ENCODE results near the gene FSTL4. TPM values are rescaled to one million over a fixed set of nuclear protein-coding genes. Genes with fewer than 3 reads are reported as not detected.

Gene FSTL4
- total and polyA plus RNA-seq, 2 of the 4 experiments (the other 2 are of a cell fraction) = 0.18 TPM; not detected in 1

DNA sequence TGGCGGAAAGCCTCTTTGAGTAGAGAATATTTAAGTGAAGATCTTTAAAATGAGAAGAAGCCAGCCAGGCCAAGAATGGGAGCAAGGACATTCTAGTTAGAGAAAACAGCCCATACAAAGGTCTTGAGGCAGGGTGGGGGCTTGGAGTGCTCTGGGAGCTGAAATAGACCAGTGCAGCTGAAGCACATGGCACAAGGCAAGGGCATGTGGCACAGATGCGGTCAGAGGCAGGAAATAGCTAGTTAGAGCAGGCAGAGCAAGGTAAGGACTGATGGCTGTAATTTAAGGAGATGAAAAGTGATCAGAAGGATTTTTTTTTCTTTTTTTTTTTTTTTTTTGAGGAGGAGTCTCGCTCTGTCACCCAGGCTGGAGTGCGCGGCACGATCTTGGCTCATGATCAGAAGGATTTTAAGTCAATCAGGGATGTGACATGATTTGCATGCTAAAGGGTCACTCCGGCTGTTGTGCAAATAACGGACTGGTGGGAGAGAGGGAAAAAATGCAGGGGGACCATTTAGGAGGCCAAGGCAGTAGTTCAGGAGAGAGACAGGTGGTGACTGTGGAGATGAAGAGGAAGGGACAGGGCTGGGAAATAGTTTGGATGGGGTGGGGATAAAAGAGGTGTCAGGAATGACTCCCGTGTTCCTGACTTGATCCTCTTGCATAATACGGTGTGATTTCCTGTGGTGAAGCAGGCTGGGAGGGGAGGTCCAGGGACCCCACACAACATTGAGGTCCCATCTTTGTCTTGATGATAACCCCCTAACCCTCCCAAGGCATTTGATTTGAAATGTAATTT is 352.9 kb downstream of the FSTL4 start:
- no peak overlapping the region for H4K91ac ChIP-seq (ENCODE audit: insufficient read depth, low read depth, low read length)
- no peak overlapping the region for H3K27ac ChIP-seq (ENCODE audit: insufficient read depth, low read length)
- no peaks in the 10 kb centered on the region; the same call in 1 of the 2 replicates for H3K4me1 ChIP-seq (ENCODE audit: control insufficient read depth, insufficient read depth, low read length)
- POLR2A ChIA-PET (ENCODE audit: unreplicated experiment) = no interaction called here
- no peak overlapping the region for H2BK120ac ChIP-seq (ENCODE audit: low read depth, low read length)
- 32% methylated on average over 5 of the region's 10 CpGs; no CpG with 5 or more reads in 1 of the 2 experiments for WGBS, 2 experiments (ENCODE audit: extremely low coverage in 2 of 2, insufficient read length in 1 of 2)
- no peaks in the 10 kb centered on the region for H3K9me3 ChIP-seq (ENCODE audit: control insufficient read depth, insufficient read depth, low read length)
- in situ Hi-C loops (cut with MboI; ENCODE audit: low sequenced_read_pairs) (no loop called here), dilution Hi-C loops (cut with HindIII; ENCODE audit: low sequenced_read_pairs, unreplicated experiment) (no loop called here), intact Hi-C loops (cut with micrococcal nuclease) (no loop called here)
- H2AFZ ChIP-seq (replicated peaks; ENCODE audit: low read length, poor library complexity) = no peak overlapping the region
- peaks cover 47% of the 10 kb centered on the region for H3K27me3 ChIP-seq (ENCODE audit: control insufficient read depth, insufficient read depth, low read length)
- no peak overlapping the region for H3K18ac ChIP-seq (ENCODE audit: low read depth, low read length)
- no peaks in the 10 kb centered on the region for H3K79me1 ChIP-seq (ENCODE audit: low read depth in 1 of 2, low read length in 2 of 2)
- H3K9me1 ChIP-seq (ENCODE audit: insufficient read depth, low read length) = no peaks in the 10 kb centered on the region; the same call in 1 of the 2 replicates
- DNase-seq (no peak), ATAC-seq (ENCODE audit: low read depth) (no peak)
- no peak overlapping the region for H3K56ac ChIP-seq (ENCODE audit: extremely low read depth, insufficient read depth, low read length)
- no peak overlapping the region for H3K23ac ChIP-seq (ENCODE audit: low read depth, low read length)
- no peak overlapping the region for H3K4me2 ChIP-seq (ENCODE audit: low read depth, low read length)
- no peaks in the 10 kb centered on the region for H3K36me3 ChIP-seq (ENCODE audit: control insufficient read depth, insufficient read depth, low read length)
- H2BK5ac ChIP-seq (ENCODE audit: low read depth, low read length, poor library complexity, severe bottlenecking) = no peak overlapping the region
- no peaks in the 10 kb centered on the region for H4K20me1 ChIP-seq (ENCODE audit: insufficient read depth, low read length)
- H3K9ac ChIP-seq (ENCODE audit: low read depth, low read length) = no peak overlapping the region
- no peak overlapping the region for H2BK20ac ChIP-seq (ENCODE audit: low read depth, low read length)
- no peak overlapping the region for H3K4me3 ChIP-seq (ENCODE audit: insufficient read depth, low read depth, low read length)
- no peak overlapping the region for H2AK5ac ChIP-seq (ENCODE audit: low read depth, low read length)
- TF ChIP-seq FOS (IDR thresholded peaks at IDR 0.05; ENCODE audit: low read depth, low read length) (no peak), MAFK (IDR thresholded peaks at IDR 0.05; ENCODE audit: low read depth, low read length) (no peak), MAZ (IDR thresholded peaks at IDR 0.05; ENCODE audit: borderline replicate concordance, low read depth, low read length) (no peak), RCOR1 (IDR thresholded peaks at IDR 0.05; ENCODE audit: insufficient replicate concordance, low read length) (no peak)
- no peak overlapping the region for H4K8ac ChIP-seq (ENCODE audit: low read depth in 2 of 2, low read length in 2 of 2)
- H3K4ac ChIP-seq (ENCODE audit: low read depth, low read length) = no peak overlapping the region
- no peak overlapping the region for H2BK15ac ChIP-seq (ENCODE audit: low read depth, low read length)
- no peak overlapping the region for H4K5ac ChIP-seq (ENCODE audit: low read depth, low read length)
- no peak overlapping the region for H3K14ac ChIP-seq (replicated peaks; ENCODE audit: low read depth, low read length)
- CTCF ChIA-PET = no interaction called here
- H2AK9ac ChIP-seq (replicated peaks; ENCODE audit: low read depth, low read length, poor library complexity) = no peak overlapping the region
- no TSS peak for BruUV-seq (replicated peaks)

Data from IMR-90 (cell line).